PFSK-1 (cell line): Measurements from ENCODE around the gene GMPPA.

Experiments
- FOXP2 ChIP-seq: optimal IDR thresholded peaks from 2 replicates; pipeline ENCODE3; 2011; ENCODE audit warnings: borderline replicate concordance, control low read depth, inconsistent platforms; ENCODE audit not compliant: insufficient read depth; ENCODE audit errors: extremely low read length, extremely low read depth
- POLR2AphosphoS5 ChIP-seq: IDR thresholded peaks from 2 replicates; pipeline ENCODE4 v1.6.1; 2012; ENCODE audit warnings: low read depth, mild to moderate bottlenecking, control low read depth, low read length, moderate library complexity
- SIN3A ChIP-seq: IDR thresholded peaks from 2 replicates; pipeline ENCODE4 v1.6.1; 2012; ENCODE audit warnings: mild to moderate bottlenecking, low read length, moderate library complexity, borderline replicate concordance; ENCODE audit not compliant: insufficient read depth
- TAF1 ChIP-seq: IDR thresholded peaks from 2 replicates; pipeline ENCODE4 v1.6.1; 2012; ENCODE audit warnings: low read length, control low read depth, borderline replicate concordance; ENCODE audit not compliant: insufficient read depth
- TF ChIP-seq, protein P1 (sequence below), 2 experiments: IDR thresholded peaks; 2 replicates each; pipeline versions ENCODE4 v1.6.1 to v1.8.0; 2011 to 2012; ENCODE audit warnings: low read depth in 2 of 2, low read length in 2 of 2, control low read depth in 1 of 2, inconsistent platforms in 1 of 2, mild to moderate bottlenecking in 1 of 2, moderate library complexity in 1 of 2; ENCODE audit not compliant: insufficient read depth in 1 of 2

Gene GMPPA

DNA sequence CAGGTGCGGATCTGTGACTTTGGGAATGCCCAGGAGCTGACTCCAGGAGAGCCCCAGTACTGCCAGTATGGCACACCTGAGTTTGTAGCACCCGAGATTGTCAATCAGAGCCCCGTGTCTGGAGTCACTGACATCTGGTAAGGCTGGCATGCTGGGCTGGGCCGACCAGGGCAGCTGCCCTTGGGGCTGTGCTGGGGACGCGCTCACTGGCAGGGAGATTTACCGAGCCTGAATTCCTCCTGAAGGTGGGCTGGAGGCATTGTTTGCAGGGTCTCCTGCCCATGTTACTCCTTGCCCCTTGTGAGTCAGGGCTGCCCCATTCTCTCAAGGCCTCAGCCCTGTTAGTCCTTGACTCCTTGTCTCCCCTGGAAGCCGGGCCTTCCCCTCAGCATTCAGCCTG, 18.7 kb upstream of the GMPPA start:
- TF ChIP-seq POLR2AphosphoS5: no peak
- TF ChIP-seq, protein P1, sequence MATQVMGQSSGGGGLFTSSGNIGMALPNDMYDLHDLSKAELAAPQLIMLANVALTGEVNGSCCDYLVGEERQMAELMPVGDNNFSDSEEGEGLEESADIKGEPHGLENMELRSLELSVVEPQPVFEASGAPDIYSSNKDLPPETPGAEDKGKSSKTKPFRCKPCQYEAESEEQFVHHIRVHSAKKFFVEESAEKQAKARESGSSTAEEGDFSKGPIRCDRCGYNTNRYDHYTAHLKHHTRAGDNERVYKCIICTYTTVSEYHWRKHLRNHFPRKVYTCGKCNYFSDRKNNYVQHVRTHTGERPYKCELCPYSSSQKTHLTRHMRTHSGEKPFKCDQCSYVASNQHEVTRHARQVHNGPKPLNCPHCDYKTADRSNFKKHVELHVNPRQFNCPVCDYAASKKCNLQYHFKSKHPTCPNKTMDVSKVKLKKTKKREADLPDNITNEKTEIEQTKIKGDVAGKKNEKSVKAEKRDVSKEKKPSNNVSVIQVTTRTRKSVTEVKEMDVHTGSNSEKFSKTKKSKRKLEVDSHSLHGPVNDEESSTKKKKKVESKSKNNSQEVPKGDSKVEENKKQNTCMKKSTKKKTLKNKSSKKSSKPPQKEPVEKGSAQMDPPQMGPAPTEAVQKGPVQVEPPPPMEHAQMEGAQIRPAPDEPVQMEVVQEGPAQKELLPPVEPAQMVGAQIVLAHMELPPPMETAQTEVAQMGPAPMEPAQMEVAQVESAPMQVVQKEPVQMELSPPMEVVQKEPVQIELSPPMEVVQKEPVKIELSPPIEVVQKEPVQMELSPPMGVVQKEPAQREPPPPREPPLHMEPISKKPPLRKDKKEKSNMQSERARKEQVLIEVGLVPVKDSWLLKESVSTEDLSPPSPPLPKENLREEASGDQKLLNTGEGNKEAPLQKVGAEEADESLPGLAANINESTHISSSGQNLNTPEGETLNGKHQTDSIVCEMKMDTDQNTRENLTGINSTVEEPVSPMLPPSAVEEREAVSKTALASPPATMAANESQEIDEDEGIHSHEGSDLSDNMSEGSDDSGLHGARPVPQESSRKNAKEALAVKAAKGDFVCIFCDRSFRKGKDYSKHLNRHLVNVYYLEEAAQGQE (IDR thresholded peaks at IDR 0.05; ENCODE audit: insufficient read depth in 1 of 2, low read depth in 2 of 2, low read length in 2 of 2): no peak
- TF ChIP-seq TAF1: no peak
- no peak for TF ChIP-seq SIN3A

DNA sequence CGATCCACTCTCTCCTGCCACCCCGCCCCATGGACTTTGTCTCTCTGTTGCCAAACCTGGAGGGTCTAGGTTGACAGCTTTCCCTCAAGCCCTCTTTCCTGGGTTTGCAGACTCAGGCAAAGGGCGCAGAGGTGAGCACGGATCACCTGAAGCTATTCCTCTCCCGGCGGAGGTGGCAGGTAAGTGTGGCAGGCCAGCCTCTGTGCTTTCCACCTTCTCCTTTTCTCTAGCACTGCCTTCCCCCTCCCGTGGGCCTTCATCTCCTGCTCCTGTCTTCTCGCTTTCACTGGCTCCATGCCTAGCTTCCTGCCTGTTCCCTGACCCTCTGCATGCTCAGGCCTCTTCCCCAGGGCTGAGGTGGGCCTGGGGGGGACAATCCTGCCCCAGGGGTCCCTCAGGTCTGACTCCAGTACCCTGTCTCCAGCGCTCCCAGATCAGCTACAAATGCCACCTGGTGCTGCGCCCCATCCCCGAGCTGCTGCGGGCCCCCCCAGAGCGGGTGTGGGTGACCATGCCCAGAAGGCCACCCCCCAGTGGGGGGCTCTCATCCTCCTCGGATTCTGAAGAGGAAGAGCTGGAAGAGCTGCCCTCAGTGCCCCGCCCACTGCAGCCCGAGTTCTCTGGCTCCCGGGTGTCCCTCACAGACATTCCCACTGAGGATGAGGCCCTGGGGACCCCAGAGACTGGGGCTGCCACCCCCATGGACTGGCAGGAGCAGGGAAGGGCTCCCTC, 15.9 kb upstream of the GMPPA start:
- TF ChIP-seq, protein P1 (IDR thresholded peaks at IDR 0.05; ENCODE audit: insufficient read depth in 1 of 2, low read depth in 2 of 2, low read length in 2 of 2): no peak
- TF ChIP-seq TAF1 (no peak), POLR2AphosphoS5 (no peak), FOXP2 (no peak), SIN3A (no peak)

DNA sequence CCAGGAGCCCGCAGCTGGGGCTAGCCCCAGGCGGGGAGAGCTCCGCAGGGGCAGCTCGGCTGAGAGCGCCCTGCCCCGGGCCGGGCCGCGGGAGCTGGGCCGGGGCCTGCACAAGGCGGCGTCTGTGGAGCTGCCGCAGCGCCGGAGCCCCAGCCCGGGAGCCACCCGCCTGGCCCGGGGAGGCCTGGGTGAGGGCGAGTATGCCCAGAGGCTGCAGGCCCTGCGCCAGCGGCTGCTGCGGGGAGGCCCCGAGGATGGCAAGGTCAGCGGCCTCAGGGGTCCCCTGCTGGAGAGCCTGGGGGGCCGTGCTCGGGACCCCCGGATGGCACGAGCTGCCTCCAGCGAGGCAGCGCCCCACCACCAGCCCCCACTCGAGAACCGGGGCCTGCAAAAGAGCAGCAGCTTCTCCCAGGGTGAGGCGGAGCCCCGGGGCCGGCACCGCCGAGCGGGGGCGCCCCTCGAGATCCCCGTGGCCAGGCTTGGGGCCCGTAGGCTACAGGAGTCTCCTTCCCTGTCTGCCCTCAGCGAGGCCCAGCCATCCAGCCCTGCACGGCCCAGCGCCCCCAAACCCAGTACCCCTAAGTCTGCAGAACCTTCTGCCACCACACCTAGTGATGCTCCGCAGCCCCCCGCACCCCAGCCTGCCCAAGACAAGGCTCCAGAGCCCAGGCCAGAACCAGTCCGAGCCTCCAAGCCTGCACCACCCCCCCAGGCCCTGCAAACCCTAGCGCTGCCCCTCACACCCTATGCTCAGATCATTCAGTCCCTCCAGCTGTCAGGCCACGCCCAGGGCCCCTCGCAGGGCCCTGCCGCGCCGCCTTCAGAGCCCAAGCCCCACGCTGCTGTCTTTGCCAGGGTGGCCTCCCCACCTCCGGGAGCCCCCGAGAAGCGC, 15.0 kb upstream of the GMPPA start:
- no peak for TF ChIP-seq POLR2AphosphoS5
- no peak for TF ChIP-seq TAF1
- no peak for TF ChIP-seq SIN3A
- TF ChIP-seq FOXP2: no peak
- TF ChIP-seq, protein P1 (IDR thresholded peaks at IDR 0.05; ENCODE audit: insufficient read depth in 1 of 2, low read depth in 2 of 2, low read length in 2 of 2): no peak

DNA sequence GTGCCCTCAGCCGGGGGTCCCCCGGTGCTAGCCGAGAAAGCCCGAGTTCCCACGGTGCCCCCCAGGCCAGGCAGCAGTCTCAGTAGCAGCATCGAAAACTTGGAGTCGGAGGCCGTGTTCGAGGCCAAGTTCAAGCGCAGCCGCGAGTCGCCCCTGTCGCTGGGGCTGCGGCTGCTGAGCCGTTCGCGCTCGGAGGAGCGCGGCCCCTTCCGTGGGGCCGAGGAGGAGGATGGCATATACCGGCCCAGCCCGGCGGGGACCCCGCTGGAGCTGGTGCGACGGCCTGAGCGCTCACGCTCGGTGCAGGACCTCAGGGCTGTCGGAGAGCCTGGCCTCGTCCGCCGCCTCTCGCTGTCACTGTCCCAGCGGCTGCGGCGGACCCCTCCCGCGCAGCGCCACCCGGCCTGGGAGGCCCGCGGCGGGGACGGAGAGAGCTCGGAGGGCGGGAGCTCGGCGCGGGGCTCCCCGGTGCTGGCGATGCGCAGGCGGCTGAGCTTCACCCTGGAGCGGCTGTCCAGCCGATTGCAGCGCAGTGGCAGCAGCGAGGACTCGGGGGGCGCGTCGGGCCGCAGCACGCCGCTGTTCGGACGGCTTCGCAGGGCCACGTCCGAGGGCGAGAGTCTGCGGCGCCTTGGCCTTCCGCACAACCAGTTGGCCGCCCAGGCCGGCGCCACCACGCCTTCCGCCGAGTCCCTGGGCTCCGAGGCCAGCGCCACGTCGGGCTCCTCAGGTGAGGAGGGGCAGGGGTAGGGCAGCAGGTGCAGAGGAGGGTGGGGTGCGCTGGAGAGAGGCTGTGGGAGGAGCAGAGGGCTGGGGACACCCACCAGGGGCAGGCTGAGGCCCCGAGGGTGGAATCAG, 14.1 kb upstream of the GMPPA start:
- no peak for TF ChIP-seq POLR2AphosphoS5
- TF ChIP-seq SIN3A: no peak
- no peak for TF ChIP-seq TAF1
- TF ChIP-seq, protein P1 (IDR thresholded peaks at IDR 0.05; ENCODE audit: insufficient read depth in 1 of 2, low read depth in 2 of 2, low read length in 2 of 2): no peak
- no peak for TF ChIP-seq FOXP2
